Testis (tissue), 3 donors: ENCODE measurements around the gene TRIM50. TPM values are rescaled to one million over a fixed set of nuclear protein-coding genes. Genes with fewer than 3 reads are reported as not detected.

Experiments used
- DNase-seq: peaks from one replicate; pipeline ENCODE4 v3.0.0-alpha.2; 2019
- H3K27ac ChIP-seq, 2 donors: fragments of 200-600 bp; sonication (generic); one replicate each; pipeline ENCODE4 v1.5.1; 2019
- H3K27me3 ChIP-seq: fragments of 200-600 bp; sonication (generic); one replicate; pipeline ENCODE4 v1.5.1; 2019
- H3K36me3 ChIP-seq: fragments of 200-600 bp; sonication (generic); one replicate; pipeline ENCODE4 v1.5.1; 2017; ENCODE audit warnings: low read depth; ENCODE audit errors: missing control alignments
- H3K4me1 ChIP-seq: fragments of 200-600 bp; sonication (generic); one replicate; pipeline ENCODE4 v1.5.1; 2019
- H3K4me3 ChIP-seq, 2 donors: fragments of 200-600 bp; sonication (generic); one replicate each; pipeline ENCODE4 v1.5.1; 2017 to 2019
- H3K9me3 ChIP-seq: fragments of 200-600 bp; sonication (generic); one replicate; pipeline ENCODE4 v1.5.1; 2017
- POLR2A ChIP-seq: fragments of 450-650 bp; IDR thresholded peaks from one replicate; pipeline ENCODE4 v1.6.1; 2017; ENCODE audit warnings: antibody characterized with exemption, mild to moderate bottlenecking, moderate library complexity
- WGBS, 2 donors: methylation state at CpG; one replicate each; pipeline ENCODE4 v1.1.5; 2018; 5-methylcytosine and 5-hydroxymethylcytosine counted together
- intact Hi-C: fragments of 100-400 bp; cut with DNase I; formaldehyde crosslinking; loops from one replicate; pipeline ENCODE4 v1.15.1; 2023; ENCODE audit warnings: low total_unique reads
- polyA plus RNA-seq: library from polyadenylated mRNA; stranded (reverse); fragments of 350-450 nt; fragmentation: Illumina TruSeq; extraction: RNeasy Lipid Tissue Mini Kit (QIAGEN cat#74804); gene quantifications from one replicate; pipeline ENCODE4 v1.2.3, GENCODE V29; 2014; ENCODE audit warnings: low read depth, low replicate concordance; ENCODE audit not compliant: insufficient read depth
- total RNA-seq, 2 donors: library from RNA; depleted of rRNA; stranded (reverse); fragments of >200 nt; gene quantifications; one replicate each; pipeline ENCODE4 v1.2.3, GENCODE V29; 2016
- TF ChIP-seq, protein P1 (sequence below), 3 experiments: fragments of 450-650 bp in 2 of 3; fragments of 200-600 bp in 1 of 3; sonication (generic) in 1 of 3; IDR thresholded peaks; one replicate each; pipeline ENCODE4 v1.5.1; 2016 to 2019; ENCODE audit warnings: antibody characterized with exemption in 3 of 3, mild to moderate bottlenecking in 2 of 3, moderate library complexity in 1 of 3

TRIM50 gene
- total and polyA plus RNA-seq, 3 donors from 2014 or later = 10.8 to 16.3 (median 13.5) TPM

DNA sequence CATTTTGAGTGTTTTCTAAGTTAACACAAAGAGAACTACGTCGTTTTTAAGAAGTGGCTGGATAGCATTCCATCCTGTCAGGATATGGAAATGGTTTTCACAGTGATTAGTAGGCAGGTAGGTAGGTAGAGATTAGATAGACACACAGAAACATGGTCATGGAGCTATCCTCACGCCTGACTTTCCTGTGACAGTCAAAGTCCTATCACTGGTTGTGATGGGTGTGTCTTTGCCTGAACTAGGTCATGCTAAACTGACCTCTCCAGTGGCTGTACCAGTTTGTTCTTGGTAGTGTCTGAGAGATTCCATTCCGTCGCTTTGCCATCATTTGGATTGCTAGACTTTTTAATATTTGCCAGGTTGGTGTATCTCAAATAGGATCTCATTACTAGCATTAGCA, 28.3 kb upstream of the TRIM50 start:
- intact Hi-C loops = no loop called here
- no peak for DNase-seq
- WGBS, 2 donors = 88 to 90% methylated on average over 5 of the region's 5 CpGs
- Histone ChIP-seq H3K4me3 (no peak overlapping the region), H3K27me3 (no peaks in the 10 kb centered on the region), H3K4me1 (peaks cover 13% of the 10 kb centered on the region), H3K27ac (no peak overlapping the region), H3K9me3 (no peaks in the 10 kb centered on the region), H3K36me3 (no peaks in the 10 kb centered on the region)
- TF ChIP-seq, protein P1, sequence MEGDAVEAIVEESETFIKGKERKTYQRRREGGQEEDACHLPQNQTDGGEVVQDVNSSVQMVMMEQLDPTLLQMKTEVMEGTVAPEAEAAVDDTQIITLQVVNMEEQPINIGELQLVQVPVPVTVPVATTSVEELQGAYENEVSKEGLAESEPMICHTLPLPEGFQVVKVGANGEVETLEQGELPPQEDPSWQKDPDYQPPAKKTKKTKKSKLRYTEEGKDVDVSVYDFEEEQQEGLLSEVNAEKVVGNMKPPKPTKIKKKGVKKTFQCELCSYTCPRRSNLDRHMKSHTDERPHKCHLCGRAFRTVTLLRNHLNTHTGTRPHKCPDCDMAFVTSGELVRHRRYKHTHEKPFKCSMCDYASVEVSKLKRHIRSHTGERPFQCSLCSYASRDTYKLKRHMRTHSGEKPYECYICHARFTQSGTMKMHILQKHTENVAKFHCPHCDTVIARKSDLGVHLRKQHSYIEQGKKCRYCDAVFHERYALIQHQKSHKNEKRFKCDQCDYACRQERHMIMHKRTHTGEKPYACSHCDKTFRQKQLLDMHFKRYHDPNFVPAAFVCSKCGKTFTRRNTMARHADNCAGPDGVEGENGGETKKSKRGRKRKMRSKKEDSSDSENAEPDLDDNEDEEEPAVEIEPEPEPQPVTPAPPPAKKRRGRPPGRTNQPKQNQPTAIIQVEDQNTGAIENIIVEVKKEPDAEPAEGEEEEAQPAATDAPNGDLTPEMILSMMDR (IDR thresholded peaks at IDR 0.05) = no peak
- no peak for TF ChIP-seq POLR2A

DNA sequence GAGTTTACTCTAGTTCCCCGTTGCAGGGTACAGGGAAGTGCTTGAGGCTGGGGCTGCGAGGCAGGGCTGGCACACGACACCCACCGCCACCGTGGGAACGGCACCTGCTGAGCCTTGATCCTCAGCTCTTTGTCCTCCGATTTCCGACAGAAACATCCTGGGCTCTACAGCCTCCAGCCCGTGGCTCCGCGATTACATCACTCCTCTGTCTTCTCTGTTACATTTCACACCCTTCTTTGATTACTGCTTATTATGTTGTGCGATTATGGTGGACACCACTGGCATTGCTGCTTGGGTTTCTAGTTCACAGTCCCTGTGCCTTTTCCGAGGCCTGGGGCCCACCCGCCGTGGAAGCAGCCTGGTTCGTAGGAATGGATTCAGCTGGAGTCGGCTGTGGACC, 26.9 kb upstream of the TRIM50 start:
- Histone ChIP-seq H3K4me1 (peaks cover 13% of the 10 kb centered on the region), H3K27me3 (no peaks in the 10 kb centered on the region), H3K27ac (no peak overlapping the region), H3K36me3 (no peaks in the 10 kb centered on the region), H3K9me3 (no peaks in the 10 kb centered on the region), H3K4me3 (no peak overlapping the region)
- WGBS, 2 donors = 85 to 91% methylated on average over 17 of the region's 17 CpGs
- intact Hi-C loops = no loop called here
- no peak for DNase-seq
- TF ChIP-seq, protein P1 (IDR thresholded peaks at IDR 0.05) = no peak
- TF ChIP-seq POLR2A = no peak

DNA sequence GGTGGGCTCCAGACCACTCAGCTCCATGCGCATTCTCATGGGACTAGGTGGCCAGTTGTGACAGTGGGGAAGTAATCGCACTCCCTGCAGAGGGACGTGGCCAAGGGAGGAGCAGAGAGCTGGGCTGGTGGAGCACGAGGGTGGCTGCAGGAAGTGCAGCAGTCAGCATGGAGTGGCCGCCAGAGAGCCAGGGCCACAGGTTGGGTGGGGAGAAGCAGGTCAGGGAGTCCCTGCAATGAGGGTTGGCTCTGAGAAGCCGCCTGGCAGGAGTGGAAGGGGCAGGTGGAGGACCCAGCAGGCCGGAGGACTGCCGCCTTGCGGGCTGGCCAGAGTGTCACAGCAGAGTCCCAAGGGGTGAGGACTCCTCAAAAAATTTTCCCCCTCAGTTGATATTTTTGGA, 26.3 kb upstream of the TRIM50 start:
- TF ChIP-seq POLR2A = no peak
- TF ChIP-seq, protein P1 (IDR thresholded peaks at IDR 0.05) = no peak
- no peaks in the 10 kb centered on the region for H3K9me3 ChIP-seq
- DNase-seq = no peak
- intact Hi-C loops = no loop called here
- 94% methylated on average over 8 to 9 of the region's 9 CpGs for WGBS, 2 donors
- no peaks in the 10 kb centered on the region for H3K36me3 ChIP-seq
- H3K27me3 ChIP-seq = no peaks in the 10 kb centered on the region
- H3K4me3 ChIP-seq = no peak overlapping the region
- H3K4me1 ChIP-seq = peaks cover 13% of the 10 kb centered on the region
- no peak overlapping the region for H3K27ac ChIP-seq

DNA sequence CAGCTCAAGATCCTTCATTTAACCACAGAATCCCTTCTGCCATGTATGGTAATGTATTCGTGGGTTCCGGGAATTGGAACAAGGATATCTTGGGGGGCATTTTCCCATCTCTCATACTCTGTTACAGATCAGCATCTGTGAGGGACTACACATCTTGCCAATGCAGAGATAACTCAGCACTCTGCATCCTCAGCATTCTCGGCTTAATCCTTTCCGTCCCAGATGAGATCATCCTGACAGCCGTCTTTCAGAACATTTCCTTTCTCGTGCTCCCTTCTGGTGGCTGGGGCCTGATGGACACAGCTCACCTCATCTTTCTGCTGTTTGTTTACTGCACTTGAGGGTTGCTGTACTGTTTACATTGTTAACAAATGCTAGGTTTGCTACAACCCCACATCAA, 25.4 kb upstream of the TRIM50 start:
- no peaks in the 10 kb centered on the region for H3K27me3 ChIP-seq
- H3K36me3 ChIP-seq = no peaks in the 10 kb centered on the region
- H3K27ac ChIP-seq = no peak overlapping the region
- peaks cover 7% of the 10 kb centered on the region for H3K4me1 ChIP-seq
- intact Hi-C loops = no loop called here
- no peak overlapping the region for H3K4me3 ChIP-seq
- H3K9me3 ChIP-seq = no peaks in the 10 kb centered on the region
- no peak for TF ChIP-seq POLR2A
- TF ChIP-seq, protein P1 (IDR thresholded peaks at IDR 0.05) = no peak
- 88 to 93% methylated on average over 6 of the region's 6 CpGs for WGBS, 2 donors
- no peak for DNase-seq

DNA sequence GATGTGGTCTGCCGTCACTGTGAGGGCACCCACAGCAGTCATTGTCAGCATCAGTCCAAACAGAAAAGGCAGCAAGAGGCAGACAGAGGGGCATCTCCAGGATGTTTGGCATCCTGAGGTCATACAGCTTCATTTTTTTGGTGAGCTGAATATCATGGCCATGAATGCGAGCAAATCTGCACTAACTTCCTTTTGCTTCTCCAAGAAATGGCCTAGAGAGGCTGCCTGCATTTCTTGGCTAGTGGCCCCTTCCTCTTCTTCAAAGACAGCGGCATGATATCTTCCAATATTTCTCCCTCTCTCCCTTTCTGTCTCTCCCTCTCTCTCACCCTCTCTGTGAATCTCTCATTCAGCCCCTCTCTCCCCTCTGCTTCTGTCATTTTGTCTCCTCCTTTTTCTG, 24.9 kb upstream of the TRIM50 start:
- Histone ChIP-seq H3K27ac (no peak overlapping the region), H3K36me3 (no peaks in the 10 kb centered on the region), H3K27me3 (no peaks in the 10 kb centered on the region), H3K4me3 (no peak overlapping the region), H3K9me3 (no peaks in the 10 kb centered on the region), H3K4me1 (peaks cover 3% of the 10 kb centered on the region)
- 99 to 100% methylated on average over 3 of the region's 3 CpGs for WGBS, 2 donors
- DNase-seq = no peak
- intact Hi-C loops = no loop called here
- TF ChIP-seq, protein P1 (IDR thresholded peaks at IDR 0.05) = no peak
- TF ChIP-seq POLR2A = no peak
